SK-N-SH (cell line): ENCODE results near the gene ALDH1L2. TPM values are rescaled to one million over a fixed set of nuclear protein-coding genes. Genes with fewer than 3 reads are reported as not detected.

ENCODE experiments used
- CTCF ChIA-PET: fragments of 300-600, 350-600 bp; formaldehyde crosslinking; extraction: SDS; loops from one replicate; lab custom pipeline; 2021; lab: Yijun Ruan, JAX
- POLR2A ChIA-PET: fragments of 350-600 bp; sonication (Branson Sonifier 250); formaldehyde crosslinking; extraction: SDS; loops from one replicate; lab custom pipeline; 2020; ENCODE audit warnings: antibody characterized with exemption, inconsistent platforms; lab: Yijun Ruan, JAX
- DNase-seq: peaks from one replicate; pipeline ENCODE4 v3.0.0; 2012
- H2AFZ ChIP-seq: fragments of 200-600 bp; sonication (generic); 2 replicates; pipeline ENCODE4 v1.8.1; 2016; ENCODE audit warnings: antibody characterized with exemption, mild to moderate bottlenecking, low read depth
- H3F3A ChIP-seq: fragments of 200-600 bp; sonication (generic); replicated peaks from 2 replicates; pipeline ENCODE3; 2016; ENCODE audit warnings: antibody characterized with exemption, mild to moderate bottlenecking; ENCODE audit not compliant: insufficient read depth
- H3K27ac ChIP-seq, 2 experiments: fragments of 200-500 bp in 1 of 2; fragments of 200-600 bp in 1 of 2; sonication (Bioruptor generic) in 1 of 2; sonication (generic), shearing (Covaris generic) in 1 of 2; 2 replicates each; pipeline versions ENCODE4 v1.5.1 to v1.6.1; 2014 to 2016; ENCODE audit warnings: low read depth in 2 of 2, inconsistent platforms in 1 of 2, low read length in 1 of 2, mild to moderate bottlenecking in 1 of 2, mixed read lengths in 1 of 2
- H3K27me3 ChIP-seq: fragments of 200-600 bp; sonication (generic), shearing (Covaris generic); 2 replicates; pipeline ENCODE4 v1.6.1; 2016; ENCODE audit warnings: mixed run types; ENCODE audit not compliant: insufficient read depth
- H3K36me3 ChIP-seq, 2 experiments: fragments of 200-500 bp in 1 of 2; fragments of 200-600 bp in 1 of 2; sonication (Bioruptor generic) in 1 of 2; sonication (generic) in 1 of 2; replicated peaks in 1 of 2; 2 replicates each; pipeline versions ENCODE3 to v1.5.1; 2014 to 2016; ENCODE audit warnings: low read length in 1 of 2, mild to moderate bottlenecking in 1 of 2; ENCODE audit not compliant: insufficient read depth in 2 of 2, control insufficient read depth in 1 of 2
- H3K4me1 ChIP-seq, 2 experiments: fragments of 200-500 bp in 1 of 2; fragments of 200-600 bp in 1 of 2; sonication (Bioruptor generic) in 1 of 2; sonication (generic), shearing (Covaris generic) in 1 of 2; 2 replicates each; pipeline versions ENCODE4 v1.5.1 to v1.6.1; 2014 to 2016; ENCODE audit warnings: low read depth in 1 of 2, low read length in 1 of 2, mixed run types in 1 of 2; ENCODE audit not compliant: insufficient read depth in 2 of 2, control insufficient read depth in 1 of 2
- H3K4me2 ChIP-seq: fragments of 200-600 bp; sonication (generic), shearing (Covaris generic); 2 replicates; pipeline ENCODE4 v1.6.1; 2017; ENCODE audit warnings: mixed run types
- H3K4me3 ChIP-seq, 2 experiments: fragments of 200-500 bp in 1 of 2; fragments of 200-600 bp in 1 of 2; sonication (Bioruptor generic) in 1 of 2; sonication (generic), shearing (Covaris generic) in 1 of 2; 2 replicates each; pipeline versions ENCODE4 v1.5.1 to v1.8.1; 2014 to 2016; ENCODE audit warnings: low read depth in 2 of 2, inconsistent platforms in 1 of 2, low read length in 1 of 2, mild to moderate bottlenecking in 1 of 2, mixed read lengths in 1 of 2, moderate library complexity in 1 of 2
- H3K79me2 ChIP-seq: fragments of 200-600 bp; sonication (generic); 2 replicates; pipeline ENCODE4 v1.8.1; 2017; ENCODE audit warnings: mild to moderate bottlenecking; ENCODE audit not compliant: insufficient read depth
- H3K9ac ChIP-seq: fragments of 200-600 bp; sonication (generic); 2 replicates; pipeline ENCODE4 v1.6.1; 2017; ENCODE audit warnings: mixed run types
- H3K9me2 ChIP-seq: fragments of 200-600 bp; sonication (generic); 2 replicates; pipeline ENCODE4 v1.6.1; 2017; ENCODE audit warnings: mixed run types
- H3K9me3 ChIP-seq: fragments of 200-600 bp; sonication (generic); 2 replicates; pipeline ENCODE4 v1.6.1; 2017; ENCODE audit warnings: mixed run types, mild to moderate bottlenecking, moderate library complexity
- H4K20me1 ChIP-seq: fragments of 200-600 bp; sonication (generic); 2 replicates; pipeline ENCODE4 v1.6.1; 2017; ENCODE audit warnings: mild to moderate bottlenecking, mixed run types; ENCODE audit not compliant: insufficient read depth
- CHD2 ChIP-seq: fragments of 150-350 bp; IDR thresholded peaks from 2 replicates; pipeline ENCODE4 v1.6.1; 2018; ENCODE audit warnings: low read length; ENCODE audit not compliant: partially characterized antibody
- ELF1 ChIP-seq: IDR thresholded peaks from 2 replicates; pipeline ENCODE4 v1.4.0; 2012
- EP300 ChIP-seq, 2 experiments: IDR thresholded peaks; 2 replicates each; pipeline versions ENCODE4 v1.4.0 to v1.6.1; 2012; ENCODE audit warnings: borderline replicate concordance in 1 of 2, low read depth in 1 of 2, low read length in 1 of 2
- EZH2phosphoT487 ChIP-seq: fragments of 200-600 bp; sonication (generic); IDR thresholded peaks from 2 replicates; pipeline ENCODE4 v1.6.1; 2017; ENCODE audit warnings: low read depth, mixed run types, mild to moderate bottlenecking, antibody characterized with exemption, moderate library complexity, borderline replicate concordance
- GABPA ChIP-seq: IDR thresholded peaks from 2 replicates; pipeline ENCODE4 v1.4.0; 2012; ENCODE audit warnings: low read depth, mild to moderate bottlenecking
- GATA2 ChIP-seq: sonication (generic); formaldehyde crosslinking; IDR thresholded peaks from 2 replicates; pipeline ENCODE4 v1.5.0; 2020; ENCODE audit warnings: mild to moderate bottlenecking, missing genetic modification reagents
- NFIC ChIP-seq: IDR thresholded peaks from 2 replicates; pipeline ENCODE4 v1.4.0; 2012; ENCODE audit warnings: borderline replicate concordance
- RFX5 ChIP-seq: IDR thresholded peaks from 2 replicates; pipeline ENCODE4 v1.6.1; 2012; ENCODE audit warnings: mild to moderate bottlenecking, improper control_type of control experiment, low read length
- SIN3A ChIP-seq: IDR thresholded peaks from 2 replicates; pipeline ENCODE4 v1.6.1; 2012; ENCODE audit warnings: low read depth, mild to moderate bottlenecking, low read length, moderate library complexity, borderline replicate concordance
- SMC3 ChIP-seq: IDR thresholded peaks from 2 replicates; pipeline ENCODE4 v1.6.1; 2012; ENCODE audit warnings: low read depth, low read length, improper control_type of control experiment
- TCF12 ChIP-seq: IDR thresholded peaks from 2 replicates; pipeline ENCODE4 v1.4.0; 2012
- USF2 ChIP-seq: fragments of 150-350 bp; IDR thresholded peaks from 2 replicates; pipeline ENCODE4 v1.6.1; 2017; ENCODE audit warnings: antibody characterized with exemption, low read length, low read depth, borderline replicate concordance
- WGBS: methylation state at CpG from one replicate; pipeline ENCODE4 v1.1.6; 2017; ENCODE audit warnings: low lambda C conversion rate; 5-methylcytosine and 5-hydroxymethylcytosine counted together
- polyA plus RNA-seq, 3 experiments: library from polyadenylated mRNA; depleted of rRNA; stranded (reverse); fragments of >200 nt; gene quantifications; 2 replicates each; pipeline ENCODE4 v1.2.3, GENCODE V29; 2012
- TF ChIP-seq, protein P1 (sequence below): IDR thresholded peaks from 2 replicates; pipeline ENCODE4 v1.6.1; 2012; ENCODE audit warnings: mild to moderate bottlenecking, low read depth, low read length, moderate library complexity
- TF ChIP-seq, protein P2 (sequence below): fragments of 200-600 bp; sonication (generic); IDR thresholded peaks from 2 replicates; pipeline ENCODE4 v1.6.1; 2017; ENCODE audit warnings: antibody characterized with exemption, mild to moderate bottlenecking, moderate library complexity
- TF ChIP-seq, protein P3 (sequence below): IDR thresholded peaks from 2 replicates; pipeline ENCODE4 v1.4.0; 2012; ENCODE audit warnings: low read depth, borderline replicate concordance

Gene ALDH1L2
- polyA plus RNA-seq, 1 of the 3 experiments (the other 2 are of a cell fraction), result 1.9 TPM

GRCh38 chr12:105015543-105015942 lies 68.7 kb downstream of the ALDH1L2 start:
- peaks cover 32 to 34% of the 10 kb centered on the region in 2 experiments for H3K36me3 ChIP-seq
- no peak overlapping the region for H3K27ac ChIP-seq
- H3K9me2 ChIP-seq, result no peaks in the 10 kb centered on the region
- H2AFZ ChIP-seq, result no peak overlapping the region
- no peak for DNase-seq
- TF ChIP-seq CHD2 (no peak), SIN3A (no peak), GATA2 (CRISPR knock-in tag) (no peak), EZH2phosphoT487 (no peak), EP300 (IDR thresholded peaks at IDR 0.05; ENCODE audit: borderline replicate concordance in 1 of 2, low read depth in 1 of 2, low read length in 1 of 2) (no peak), RFX5 (no peak), USF2 (no peak), SMC3 (no peak), TCF12 (no peak), ELF1 (no peak), NFIC (no peak), GABPA (no peak)
- TF ChIP-seq, protein P1, sequence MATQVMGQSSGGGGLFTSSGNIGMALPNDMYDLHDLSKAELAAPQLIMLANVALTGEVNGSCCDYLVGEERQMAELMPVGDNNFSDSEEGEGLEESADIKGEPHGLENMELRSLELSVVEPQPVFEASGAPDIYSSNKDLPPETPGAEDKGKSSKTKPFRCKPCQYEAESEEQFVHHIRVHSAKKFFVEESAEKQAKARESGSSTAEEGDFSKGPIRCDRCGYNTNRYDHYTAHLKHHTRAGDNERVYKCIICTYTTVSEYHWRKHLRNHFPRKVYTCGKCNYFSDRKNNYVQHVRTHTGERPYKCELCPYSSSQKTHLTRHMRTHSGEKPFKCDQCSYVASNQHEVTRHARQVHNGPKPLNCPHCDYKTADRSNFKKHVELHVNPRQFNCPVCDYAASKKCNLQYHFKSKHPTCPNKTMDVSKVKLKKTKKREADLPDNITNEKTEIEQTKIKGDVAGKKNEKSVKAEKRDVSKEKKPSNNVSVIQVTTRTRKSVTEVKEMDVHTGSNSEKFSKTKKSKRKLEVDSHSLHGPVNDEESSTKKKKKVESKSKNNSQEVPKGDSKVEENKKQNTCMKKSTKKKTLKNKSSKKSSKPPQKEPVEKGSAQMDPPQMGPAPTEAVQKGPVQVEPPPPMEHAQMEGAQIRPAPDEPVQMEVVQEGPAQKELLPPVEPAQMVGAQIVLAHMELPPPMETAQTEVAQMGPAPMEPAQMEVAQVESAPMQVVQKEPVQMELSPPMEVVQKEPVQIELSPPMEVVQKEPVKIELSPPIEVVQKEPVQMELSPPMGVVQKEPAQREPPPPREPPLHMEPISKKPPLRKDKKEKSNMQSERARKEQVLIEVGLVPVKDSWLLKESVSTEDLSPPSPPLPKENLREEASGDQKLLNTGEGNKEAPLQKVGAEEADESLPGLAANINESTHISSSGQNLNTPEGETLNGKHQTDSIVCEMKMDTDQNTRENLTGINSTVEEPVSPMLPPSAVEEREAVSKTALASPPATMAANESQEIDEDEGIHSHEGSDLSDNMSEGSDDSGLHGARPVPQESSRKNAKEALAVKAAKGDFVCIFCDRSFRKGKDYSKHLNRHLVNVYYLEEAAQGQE, result no peak
- TF ChIP-seq, protein P2, sequence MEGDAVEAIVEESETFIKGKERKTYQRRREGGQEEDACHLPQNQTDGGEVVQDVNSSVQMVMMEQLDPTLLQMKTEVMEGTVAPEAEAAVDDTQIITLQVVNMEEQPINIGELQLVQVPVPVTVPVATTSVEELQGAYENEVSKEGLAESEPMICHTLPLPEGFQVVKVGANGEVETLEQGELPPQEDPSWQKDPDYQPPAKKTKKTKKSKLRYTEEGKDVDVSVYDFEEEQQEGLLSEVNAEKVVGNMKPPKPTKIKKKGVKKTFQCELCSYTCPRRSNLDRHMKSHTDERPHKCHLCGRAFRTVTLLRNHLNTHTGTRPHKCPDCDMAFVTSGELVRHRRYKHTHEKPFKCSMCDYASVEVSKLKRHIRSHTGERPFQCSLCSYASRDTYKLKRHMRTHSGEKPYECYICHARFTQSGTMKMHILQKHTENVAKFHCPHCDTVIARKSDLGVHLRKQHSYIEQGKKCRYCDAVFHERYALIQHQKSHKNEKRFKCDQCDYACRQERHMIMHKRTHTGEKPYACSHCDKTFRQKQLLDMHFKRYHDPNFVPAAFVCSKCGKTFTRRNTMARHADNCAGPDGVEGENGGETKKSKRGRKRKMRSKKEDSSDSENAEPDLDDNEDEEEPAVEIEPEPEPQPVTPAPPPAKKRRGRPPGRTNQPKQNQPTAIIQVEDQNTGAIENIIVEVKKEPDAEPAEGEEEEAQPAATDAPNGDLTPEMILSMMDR, result no peak
- TF ChIP-seq, protein P3, sequence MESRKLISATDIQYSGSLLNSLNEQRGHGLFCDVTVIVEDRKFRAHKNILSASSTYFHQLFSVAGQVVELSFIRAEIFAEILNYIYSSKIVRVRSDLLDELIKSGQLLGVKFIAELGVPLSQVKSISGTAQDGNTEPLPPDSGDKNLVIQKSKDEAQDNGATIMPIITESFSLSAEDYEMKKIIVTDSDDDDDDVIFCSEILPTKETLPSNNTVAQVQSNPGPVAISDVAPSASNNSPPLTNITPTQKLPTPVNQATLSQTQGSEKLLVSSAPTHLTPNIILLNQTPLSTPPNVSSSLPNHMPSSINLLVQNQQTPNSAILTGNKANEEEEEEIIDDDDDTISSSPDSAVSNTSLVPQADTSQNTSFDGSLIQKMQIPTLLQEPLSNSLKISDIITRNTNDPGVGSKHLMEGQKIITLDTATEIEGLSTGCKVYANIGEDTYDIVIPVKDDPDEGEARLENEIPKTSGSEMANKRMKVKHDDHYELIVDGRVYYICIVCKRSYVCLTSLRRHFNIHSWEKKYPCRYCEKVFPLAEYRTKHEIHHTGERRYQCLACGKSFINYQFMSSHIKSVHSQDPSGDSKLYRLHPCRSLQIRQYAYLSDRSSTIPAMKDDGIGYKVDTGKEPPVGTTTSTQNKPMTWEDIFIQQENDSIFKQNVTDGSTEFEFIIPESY, result no peak
- H3K79me2 ChIP-seq, result peaks cover 10% of the 10 kb centered on the region
- H3F3A ChIP-seq, result no peaks in the 10 kb centered on the region
- WGBS, result 95% methylated on average over 4 of the region's 4 CpGs
- ChIA-PET POLR2A (no interaction called here), CTCF (interaction anchor here (2.4 kb wide), 1 partner anchor 634 kb away, joined by 7 read pairs; no protein-coding TSS in a partner anchor)
- no peak overlapping the region for H3K9ac ChIP-seq
- H3K4me3 ChIP-seq, result no peak overlapping the region
- H3K27me3 ChIP-seq, result no peaks in the 10 kb centered on the region
- H3K4me1 ChIP-seq, result peaks cover 0 to 5% of the 10 kb centered on the region in 2 experiments; a peak in 1 of 4 replicates
- H4K20me1 ChIP-seq, result no peaks in the 10 kb centered on the region
- no peak overlapping the region for H3K4me2 ChIP-seq
- no peaks in the 10 kb centered on the region for H3K9me3 ChIP-seq
